GM19324 (cell line): Measurements from ENCODE around the gene EIF3L.

ENCODE experiments used
- ATAC-seq: cut with Tn5 transposase; IDR thresholded peaks from one replicate; pipeline ENCODE4 v1.9.1; 2021; ENCODE audit warnings: mild to moderate bottlenecking, moderate library complexity; ENCODE audit not compliant: unreplicated experiment, low FRiP score

The EIF3L gene

GRCh38 chr22:37898441-37899181 is 49.4 kb downstream of the EIF3L start:
- ATAC-seq, result no peak

- ATAC-seq, result no peak
Observed at GRCh38 chr22:37904572-37905533, 55.6 kb downstream of the EIF3L start.

DNA sequence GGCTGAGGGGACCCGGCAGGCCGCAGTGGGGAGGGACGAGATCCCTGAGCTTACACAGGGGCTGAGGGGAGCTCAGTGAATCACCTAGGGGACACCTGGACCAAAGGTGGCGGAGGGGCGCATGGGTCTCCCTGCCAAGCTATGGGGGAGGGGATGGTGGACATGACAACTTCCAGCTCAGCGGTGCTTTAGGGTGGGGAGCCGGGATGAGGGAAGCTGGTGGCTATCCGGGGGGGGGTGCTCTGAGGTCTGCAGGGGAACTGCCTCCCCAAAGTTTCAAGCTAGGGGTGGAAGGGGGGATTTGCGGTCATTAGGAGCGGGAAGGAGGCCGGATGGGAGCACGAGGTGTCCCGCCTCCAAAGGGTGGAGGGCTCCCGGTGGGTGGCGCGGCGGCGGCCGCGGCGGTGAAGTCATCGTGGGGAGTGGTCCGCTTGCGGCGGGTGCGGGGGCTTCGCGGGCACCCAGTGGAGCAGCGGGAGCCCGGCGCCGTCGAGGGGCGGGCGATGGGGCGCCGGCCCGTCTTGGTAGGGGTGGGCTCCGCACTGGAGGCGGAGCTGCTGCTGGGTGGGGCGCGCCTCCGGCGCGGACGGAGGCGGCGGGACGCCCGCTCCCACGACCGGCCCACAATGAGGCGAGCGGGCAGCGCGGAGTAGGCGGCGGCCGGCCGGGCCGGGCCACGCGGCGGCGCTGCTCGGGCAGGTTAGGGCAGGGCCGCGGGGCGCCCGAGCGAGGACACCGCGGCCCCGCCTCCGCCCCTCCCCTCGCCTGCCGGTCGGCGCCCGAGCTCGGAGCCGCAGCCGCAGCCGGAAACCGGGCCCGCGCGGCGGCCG is 56.5 kb downstream of the EIF3L start, which contains the start of gene MICALL1:
Gene MICALL1, plus strand, starts transcription at position 764 of the 830 bp plus-strand sequence. CDS start 126 bp downstream, outside the sequence.
- peak; percentile 85 for ATAC-seq

GRCh38 chr22:37906364-37907008 is 57.3 kb downstream of the EIF3L start:
- peak; percentile 37 for ATAC-seq

DNA sequence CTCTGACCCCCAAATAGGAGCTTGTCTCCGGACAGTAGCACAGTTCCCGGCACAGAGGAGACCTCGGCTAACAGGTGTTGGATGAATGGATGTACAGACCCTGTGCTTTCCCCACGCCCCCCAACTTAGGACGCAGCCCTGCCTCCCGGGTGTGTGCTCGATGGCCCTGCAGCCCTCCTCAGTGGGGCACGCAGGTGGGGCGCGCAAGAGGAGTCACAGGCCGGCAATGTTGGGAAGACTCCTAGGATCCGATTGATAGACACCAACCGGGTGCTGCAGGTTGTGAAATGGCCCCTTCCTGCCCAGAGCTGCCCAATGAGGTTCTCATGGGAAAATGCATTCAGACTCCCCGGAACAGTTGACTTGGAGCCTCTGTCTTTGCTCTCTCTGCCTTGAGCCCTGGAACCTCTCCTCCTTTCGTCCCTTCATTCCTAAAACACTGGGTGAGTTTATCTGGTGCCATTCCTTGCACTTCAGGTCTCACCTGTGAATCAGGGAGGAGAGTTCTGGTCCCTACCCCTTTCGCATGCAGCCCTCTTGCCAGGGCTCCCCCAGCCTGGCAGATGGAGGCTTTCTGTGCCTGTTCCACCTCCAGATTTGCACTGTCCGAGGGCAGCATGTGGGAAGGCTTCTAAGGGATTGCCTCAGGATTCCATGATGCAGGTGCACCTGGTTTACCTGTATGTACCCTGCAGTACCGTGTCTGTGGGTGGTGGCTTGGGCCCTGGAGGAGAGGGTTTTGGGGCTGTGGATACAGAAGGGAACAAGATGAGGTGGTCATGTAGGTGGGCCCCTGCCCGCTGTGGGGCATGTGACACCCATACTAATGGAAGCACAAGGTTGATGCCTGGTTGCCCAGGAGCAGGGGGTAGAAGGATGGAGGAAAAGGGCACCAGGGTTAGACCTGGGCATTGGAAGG is 58.1 kb downstream of the EIF3L start:
- no peak for ATAC-seq

- no peak for ATAC-seq
Observed at GRCh38 chr22:37909766-37910165, 60.5 kb downstream of the EIF3L start.

GRCh38 chr22:37910890-37911672 is 61.9 kb downstream of the EIF3L start:
- no peak for ATAC-seq

DNA sequence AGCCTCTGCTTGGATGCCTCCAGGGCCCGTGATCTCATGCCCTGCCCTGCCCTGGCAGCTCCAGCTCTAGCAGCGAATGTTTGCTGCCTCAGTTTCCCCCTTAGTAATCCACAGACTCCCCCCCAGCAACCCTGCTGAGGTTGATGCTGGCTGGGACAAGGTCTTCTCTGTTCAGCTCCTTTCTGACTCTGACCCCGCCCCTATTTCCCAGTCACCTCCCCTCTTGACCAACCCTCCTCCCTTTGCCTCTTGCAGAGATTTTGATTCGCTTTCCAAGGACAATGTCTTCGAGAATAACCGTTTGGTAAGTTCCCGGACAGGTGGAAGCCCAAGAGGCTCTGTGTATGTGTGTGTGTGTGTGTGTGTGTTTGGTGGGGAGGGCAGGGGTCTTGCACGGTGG is 62.5 kb downstream of the EIF3L start:
- no peak for ATAC-seq

GRCh38 chr22:37912171-37912570 is 63.0 kb downstream of the EIF3L start:
- no peak for ATAC-seq

DNA sequence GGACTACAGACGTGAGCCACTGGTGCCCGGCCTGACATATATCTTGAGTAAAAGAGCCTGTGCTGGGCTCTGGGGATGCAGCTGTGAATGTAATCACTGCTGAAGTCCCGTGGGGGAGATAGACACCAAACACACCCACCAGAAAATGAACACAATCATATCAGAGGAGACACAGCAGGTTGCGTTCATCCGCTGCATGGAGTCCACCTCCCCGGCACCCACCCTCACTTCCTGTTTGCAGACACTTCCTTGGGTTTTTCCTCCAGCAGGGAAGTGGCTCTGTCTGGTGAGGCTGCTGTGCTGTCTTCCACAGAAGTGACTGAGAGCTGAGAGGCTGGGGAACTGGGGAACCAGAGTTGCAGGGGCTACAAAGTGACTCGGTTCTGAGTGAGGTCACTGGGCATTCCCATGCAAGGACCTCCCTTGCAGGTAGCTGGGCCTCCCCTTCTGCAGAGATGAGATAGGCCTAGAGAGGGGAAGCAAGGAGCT is 64.1 kb downstream of the EIF3L start:
- no peak for ATAC-seq

DNA sequence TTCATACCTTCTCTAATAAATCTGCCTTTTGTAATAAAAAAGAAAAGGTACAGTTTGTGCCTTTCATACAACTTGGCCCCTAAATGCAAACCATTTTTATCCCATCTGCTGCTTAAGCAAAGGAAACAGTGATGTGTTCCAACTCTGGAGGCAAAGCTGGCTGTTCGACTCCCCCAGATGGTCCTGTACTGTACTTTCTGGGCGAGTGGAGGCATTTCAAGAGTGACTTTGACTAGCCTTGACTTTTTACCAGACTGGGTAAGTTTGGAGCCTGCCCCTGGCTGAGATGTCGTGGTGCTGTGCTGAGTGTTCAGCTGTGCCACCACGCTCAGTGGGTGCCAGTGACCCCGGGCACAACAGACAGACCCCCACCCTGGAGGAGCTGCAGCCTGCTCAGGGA is 67.1 kb downstream of the EIF3L start:
- no peak for ATAC-seq

GRCh38 chr22:37917874-37918548 is 68.8 kb downstream of the EIF3L start:
- no peak for ATAC-seq

DNA sequence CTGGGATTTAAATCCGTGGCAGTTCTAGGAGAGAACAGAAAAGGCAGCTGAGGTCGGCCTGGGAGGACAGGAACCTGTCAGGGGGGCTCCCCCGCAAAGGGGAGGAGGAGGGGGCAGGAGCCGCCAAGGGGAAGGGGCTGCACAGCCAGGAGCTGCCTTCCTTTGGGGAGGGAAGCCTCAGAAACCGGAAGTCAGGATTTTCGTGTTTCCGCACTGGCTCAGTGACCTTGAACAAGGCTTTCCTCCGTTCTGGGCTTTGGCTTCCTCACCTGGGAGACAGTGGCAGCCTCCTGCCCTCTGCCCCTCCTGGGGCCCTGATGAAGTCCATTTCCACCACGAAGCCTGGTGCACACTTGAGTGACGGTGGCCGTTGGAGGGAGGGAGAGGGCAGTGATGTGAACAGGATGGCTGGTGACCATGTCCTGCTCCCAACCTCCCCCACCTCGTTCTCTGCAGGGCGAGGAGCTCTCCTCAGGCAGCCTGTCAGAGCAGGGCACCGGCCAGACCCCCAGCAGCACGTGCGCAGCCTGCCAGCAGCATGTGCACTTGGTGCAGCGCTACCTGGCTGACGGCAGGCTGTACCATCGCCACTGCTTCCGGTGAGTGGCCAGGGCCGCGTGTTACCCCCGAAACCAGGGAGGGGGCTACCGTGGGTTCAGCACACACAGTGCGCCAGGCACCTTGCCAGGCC is 69.5 kb downstream of the EIF3L start:
- ATAC-seq, result no peak

DNA sequence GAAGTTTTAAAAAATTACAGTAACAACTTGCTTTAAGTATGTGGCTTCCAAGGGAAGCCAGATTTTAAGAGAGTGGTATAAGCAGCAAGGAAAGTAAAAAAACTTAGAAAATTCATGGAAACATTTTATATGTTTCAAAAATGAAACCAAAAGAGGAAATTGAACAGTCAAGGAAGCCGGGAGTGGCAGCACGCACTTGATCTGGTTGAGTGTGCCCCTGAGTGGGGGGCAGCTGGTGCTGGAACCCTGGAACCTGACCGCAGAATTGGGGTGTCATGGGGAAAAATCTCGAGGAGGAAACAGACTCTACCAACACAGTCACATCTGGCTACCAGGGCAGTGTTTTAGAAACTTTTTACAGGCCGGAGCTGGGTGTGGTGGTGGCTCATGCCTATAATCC is 70.9 kb downstream of the EIF3L start:
- ATAC-seq, result no peak

GRCh38 chr22:37922191-37922590 is 73.0 kb downstream of the EIF3L start:
- ATAC-seq, result no peak

DNA sequence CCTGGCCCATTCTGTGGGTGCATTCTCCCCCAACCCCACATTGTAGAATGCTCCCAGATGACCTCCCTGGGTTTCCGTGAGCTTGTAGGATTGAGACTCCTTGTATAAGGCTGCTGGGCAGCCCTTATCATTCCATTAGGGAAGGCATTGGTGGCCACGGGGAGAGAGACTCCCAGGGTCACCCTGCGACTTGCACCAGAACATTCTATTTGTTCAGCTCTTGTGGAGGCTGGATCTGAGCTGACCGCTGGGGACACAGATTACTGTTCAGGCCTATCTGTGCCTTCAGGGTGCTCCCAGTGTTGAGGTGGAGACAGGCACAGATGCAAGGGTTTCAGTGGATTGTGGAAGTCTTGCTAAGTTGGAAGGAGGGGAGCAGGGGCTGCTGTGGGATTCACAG is 74.7 kb downstream of the EIF3L start:
- no peak for ATAC-seq
